B cell (primary cell): ENCODE measurements around the gene FBLN2.

Experiments
- CTCF ChIP-seq: fragments of 200-600 bp; IDR thresholded peaks from one replicate; pipeline ENCODE4 v1.8.0; 2022; ENCODE audit warnings: antibody characterized with exemption, mild to moderate bottlenecking
- EZH2 ChIP-seq: IDR thresholded peaks from 2 replicates; pipeline ENCODE4 v1.6.1; 2012; ENCODE audit warnings: borderline replicate concordance, low read depth, mild to moderate bottlenecking, moderate library complexity, low read length; ENCODE audit not compliant: insufficient read depth, poor library complexity, severe bottlenecking

GRCh38 chr3:13543253-13543652 is 5.7 kb upstream of the FBLN2 start:
- no peak for TF ChIP-seq CTCF
- TF ChIP-seq EZH2, result no peak
